GM18519 (cell line): ENCODE results near the gene CGB5.
"Not testable (repeated sequence)": the region's sequence is repeated elsewhere in the genome, so short reads cannot be mapped to it uniquely, and the experiment has no call there.

Experiments used
- ATAC-seq: cut with Tn5 transposase; IDR thresholded peaks from one replicate; pipeline ENCODE4 v1.9.1; 2021; ENCODE audit warnings: mild to moderate bottlenecking, moderate library complexity; ENCODE audit not compliant: unreplicated experiment, low FRiP score

CGB5 gene

GRCh38 chr19:49056902-49057596 is 13.4 kb downstream of the CGB5 start:
- not testable (repeated sequence) for ATAC-seq

GRCh38 chr19:49057636-49058234 is 14.1 kb downstream of the CGB5 start, which contains the start of gene CGB7:
TSS of gene CGB7 (minus strand) at chr19:49057749. CDS start at chr19:49055375, 2,374 bp downstream.
- no peak for ATAC-seq

- no peak for ATAC-seq
These were observed 14.9 kb downstream of the CGB5 start for GRCh38 chr19:49058562-49058961.

GRCh38 chr19:49059053-49059452 is 15.4 kb downstream of the CGB5 start:
- no peak for ATAC-seq

- no peak for ATAC-seq
These were observed 17.4 kb downstream of the CGB5 start for GRCh38 chr19:49061000-49061399.

GRCh38 chr19:49061445-49061844 is 17.8 kb downstream of the CGB5 start:
- no peak for ATAC-seq

- no peak for ATAC-seq
These were observed 20.5 kb downstream of the CGB5 start for GRCh38 chr19:49064029-49064629.

- ATAC-seq, result no peak
These were observed 21.3 kb downstream of the CGB5 start, which contains the start of gene NTF4 for GRCh38 chr19:49064768-49065611. TSS of gene NTF4 (minus strand) at chr19:49064818. CDS start at chr19:49061997, 2,821 bp downstream.

- ATAC-seq, result no peak
These were observed 22.4 kb downstream of the CGB5 start for GRCh38 chr19:49065905-49066512.

GRCh38 chr19:49067554-49067953 is 23.9 kb downstream of the CGB5 start:
- no peak for ATAC-seq

GRCh38 chr19:49069026-49069425 is 25.4 kb downstream of the CGB5 start:
- ATAC-seq, result no peak

GRCh38 chr19:49070416-49070815 is 26.8 kb downstream of the CGB5 start:
- ATAC-seq, result no peak

- ATAC-seq, result no peak
These were observed 28.4 kb downstream of the CGB5 start for GRCh38 chr19:49071860-49072547.

GRCh38 chr19:49073514-49074378 is 30.1 kb downstream of the CGB5 start:
- ATAC-seq, result no peak

GRCh38 chr19:49074869-49075268 is 31.2 kb downstream of the CGB5 start:
- ATAC-seq, result not testable (repeated sequence)

GRCh38 chr19:49080392-49080791 is 36.7 kb downstream of the CGB5 start:
- no peak for ATAC-seq

- no peak for ATAC-seq
These were observed 37.6 kb downstream of the CGB5 start for GRCh38 chr19:49081273-49081672.

GRCh38 chr19:49084206-49085019 is 40.8 kb downstream of the CGB5 start:
- no peak for ATAC-seq
